ENCODE results near the gene MRPL9.

Gene MRPL9

DNA sequence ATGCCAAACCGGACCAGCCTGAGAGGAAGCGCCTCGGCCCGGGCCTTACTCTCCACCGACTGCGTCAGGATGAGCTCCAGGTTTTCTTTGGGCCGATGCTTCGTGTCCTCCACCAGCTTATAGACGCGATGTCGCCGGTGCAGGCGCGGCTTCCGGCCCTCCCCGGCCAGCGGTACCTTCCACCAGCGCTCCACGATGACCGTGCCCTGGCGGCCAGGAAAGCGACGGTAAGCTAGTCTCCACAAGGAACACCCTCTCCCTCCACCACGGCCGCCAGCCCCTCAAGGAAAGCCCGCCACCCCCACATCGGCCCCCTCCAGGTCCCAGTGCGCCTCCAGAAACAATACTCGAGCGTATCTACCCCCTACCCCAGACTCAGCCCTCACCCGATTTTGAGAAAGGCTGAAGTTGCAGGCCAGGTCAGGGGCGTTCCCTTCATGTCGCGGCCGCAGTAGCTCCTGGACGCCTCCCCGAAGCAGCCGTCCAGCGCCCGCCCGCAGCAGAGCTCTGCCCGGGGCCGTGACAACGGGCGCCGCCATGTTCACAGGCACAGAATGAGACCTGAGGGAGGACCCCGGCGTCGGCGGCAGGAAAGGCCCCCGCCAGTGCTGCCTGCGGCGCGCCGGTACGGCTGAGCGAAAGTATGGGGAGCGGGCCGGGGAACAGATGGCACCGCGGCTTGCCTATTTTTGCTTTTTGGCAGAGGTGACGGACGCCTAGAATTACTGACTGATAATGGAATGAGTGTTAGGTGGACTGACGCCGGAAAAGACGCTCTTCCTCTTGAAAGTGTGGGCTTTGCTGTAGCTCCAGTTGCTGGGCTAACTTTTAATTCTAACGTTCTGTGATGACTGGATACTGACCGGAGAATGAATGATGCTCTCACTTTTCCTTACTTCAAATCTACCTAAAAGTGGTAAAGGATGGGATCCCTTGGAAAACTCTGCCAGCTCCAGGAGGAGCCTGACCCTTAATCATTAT is at the start of gene MRPL9:
Gene MRPL9, minus strand, starts transcription at position 556 of the 981 bp plus-strand sequence. Its CDS starts 17 bp downstream, at position 539.
- DNase-seq: peak; percentile 64

DNA sequence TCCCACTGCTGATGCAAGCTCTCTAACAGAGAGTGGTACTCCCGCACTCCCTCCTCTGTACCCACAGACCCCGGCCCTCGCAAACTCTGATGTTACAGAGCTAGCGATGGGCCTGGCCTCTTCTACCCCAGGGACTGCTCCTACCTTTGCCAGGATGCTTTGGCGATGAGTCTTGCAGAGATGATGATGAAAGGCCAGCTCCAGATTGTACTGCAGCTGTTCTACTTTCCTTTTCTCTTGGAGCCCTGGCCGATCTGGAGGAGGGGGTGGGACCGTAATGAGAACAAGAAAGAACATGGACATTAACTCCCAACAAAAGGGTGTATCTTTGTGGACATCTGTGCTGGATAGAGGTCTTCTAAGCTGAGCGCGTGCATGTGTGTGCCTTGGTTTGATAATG is 47.9 kb upstream of the MRPL9 start:
- DNase-seq: no peak

DNA sequence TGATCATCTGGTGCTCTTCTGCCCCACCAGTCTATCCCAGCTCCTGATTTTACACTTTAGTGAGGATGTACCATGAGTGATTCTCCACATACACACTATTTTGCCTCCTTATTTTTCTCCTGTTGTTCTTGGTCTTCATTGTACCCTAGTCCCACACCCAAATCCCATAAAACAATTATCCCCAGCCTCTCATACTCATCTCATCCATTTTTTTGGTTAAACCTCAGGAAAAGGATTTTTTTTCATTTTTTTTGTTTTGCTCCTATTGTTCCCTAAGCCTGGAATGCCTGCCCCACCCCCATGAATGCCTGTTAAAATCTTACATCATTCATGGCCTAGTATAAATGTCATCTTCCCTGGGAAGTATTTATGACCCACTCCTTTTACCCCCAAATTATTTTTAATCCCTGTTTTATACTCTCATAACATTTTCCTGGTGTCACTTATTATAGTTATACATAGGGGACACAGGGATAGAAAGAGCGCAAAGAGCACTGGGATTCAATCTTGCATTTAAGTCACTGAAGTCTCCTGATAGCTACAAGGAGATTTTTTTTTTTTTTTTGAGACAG is 46.8 kb upstream of the MRPL9 start:
- no peak for DNase-seq

DNA sequence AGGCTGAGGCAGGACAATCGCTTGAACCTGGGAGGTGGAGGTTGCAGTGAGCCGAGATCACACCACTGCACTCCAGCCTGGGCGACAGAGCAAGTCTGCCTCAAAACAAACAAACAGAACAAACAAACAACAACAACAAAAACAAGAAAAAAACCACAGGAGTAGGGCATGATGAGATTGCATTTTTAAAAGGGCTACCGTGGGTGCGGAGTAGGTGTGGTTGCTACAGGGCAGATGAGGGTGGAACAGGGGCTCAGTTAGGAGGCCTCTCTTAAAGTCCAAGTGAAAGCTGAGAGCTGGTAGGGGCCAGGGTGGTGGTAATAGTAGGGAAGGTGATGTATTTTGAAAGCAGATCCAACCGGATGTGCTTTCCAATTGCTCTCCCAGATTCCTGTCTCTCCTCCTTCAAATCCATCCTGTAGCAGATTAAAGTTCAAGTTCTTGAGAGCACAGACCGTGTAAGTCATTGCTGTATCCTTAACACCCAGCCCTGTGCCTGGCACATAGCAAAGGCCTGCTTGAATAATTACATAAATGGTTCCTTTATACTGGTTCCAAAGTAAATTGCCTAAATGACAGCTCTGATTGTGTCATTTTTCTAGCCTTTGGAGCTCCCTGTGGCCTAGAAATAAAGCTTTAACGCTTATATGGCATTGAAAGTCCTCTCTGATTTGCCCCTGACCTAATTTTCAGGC is 46.1 kb upstream of the MRPL9 start:
- no peak for DNase-seq

DNA sequence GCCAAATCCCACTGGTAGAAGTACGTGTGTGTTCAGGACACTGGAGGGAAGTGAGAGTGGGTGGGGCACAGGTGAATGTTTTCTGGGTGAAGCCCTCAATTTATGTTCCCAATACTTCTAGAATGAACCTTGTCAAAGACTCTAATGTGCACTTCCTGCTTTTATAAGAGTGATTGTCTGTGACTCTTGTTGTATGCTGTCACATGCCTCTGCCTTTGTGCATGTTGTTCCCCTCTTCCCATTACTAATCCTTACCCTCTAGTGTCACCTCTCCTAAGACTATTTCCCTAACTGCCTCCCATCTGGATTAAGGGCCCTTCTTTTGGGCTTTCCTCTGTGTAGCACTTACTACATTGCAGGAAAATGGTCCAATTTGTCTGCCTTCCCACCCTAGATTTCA is 44.5 kb upstream of the MRPL9 start:
- DNase-seq: no peak

DNA sequence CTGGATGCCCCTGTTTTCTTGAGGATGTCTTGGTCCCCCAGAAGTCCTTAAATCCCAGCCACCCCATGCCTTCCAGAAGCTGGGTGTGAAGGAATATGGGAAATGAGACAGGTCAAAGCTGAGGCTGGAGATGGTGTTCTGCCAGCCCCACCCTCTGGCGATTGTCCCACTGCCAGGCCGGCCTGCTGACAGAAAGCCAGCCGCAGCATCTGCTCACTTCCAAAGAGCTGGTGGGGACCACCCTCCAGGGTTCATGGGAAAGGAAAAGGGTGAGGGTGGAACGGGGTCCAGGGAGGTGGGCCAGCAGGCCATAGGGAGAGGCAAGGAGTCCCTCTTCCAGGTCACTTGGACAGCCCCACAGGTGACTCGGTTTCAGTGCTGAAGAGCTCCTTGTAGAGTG is 43.8 kb upstream of the MRPL9 start:
- DNase-seq: no peak

DNA sequence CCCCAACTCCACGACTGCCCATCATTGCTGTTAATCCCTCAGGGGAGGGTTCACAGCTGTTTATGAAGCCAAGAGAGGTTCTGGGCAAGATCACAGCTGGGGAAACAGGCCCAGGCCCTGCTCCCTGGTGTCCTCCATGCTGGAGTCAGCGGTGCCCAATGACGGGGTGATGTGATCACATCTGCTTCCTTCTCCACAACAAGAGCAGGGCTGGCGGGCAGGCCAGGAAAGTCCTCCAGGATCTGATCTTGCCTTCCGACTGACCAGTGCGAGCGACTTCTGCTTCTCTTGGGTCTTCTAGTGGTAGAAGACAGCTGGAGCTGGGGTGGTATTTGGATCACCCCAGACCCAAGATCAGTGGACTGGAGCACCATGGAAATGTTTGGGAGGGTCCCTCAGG is 42.9 kb upstream of the MRPL9 start:
- DNase-seq: no peak

DNA sequence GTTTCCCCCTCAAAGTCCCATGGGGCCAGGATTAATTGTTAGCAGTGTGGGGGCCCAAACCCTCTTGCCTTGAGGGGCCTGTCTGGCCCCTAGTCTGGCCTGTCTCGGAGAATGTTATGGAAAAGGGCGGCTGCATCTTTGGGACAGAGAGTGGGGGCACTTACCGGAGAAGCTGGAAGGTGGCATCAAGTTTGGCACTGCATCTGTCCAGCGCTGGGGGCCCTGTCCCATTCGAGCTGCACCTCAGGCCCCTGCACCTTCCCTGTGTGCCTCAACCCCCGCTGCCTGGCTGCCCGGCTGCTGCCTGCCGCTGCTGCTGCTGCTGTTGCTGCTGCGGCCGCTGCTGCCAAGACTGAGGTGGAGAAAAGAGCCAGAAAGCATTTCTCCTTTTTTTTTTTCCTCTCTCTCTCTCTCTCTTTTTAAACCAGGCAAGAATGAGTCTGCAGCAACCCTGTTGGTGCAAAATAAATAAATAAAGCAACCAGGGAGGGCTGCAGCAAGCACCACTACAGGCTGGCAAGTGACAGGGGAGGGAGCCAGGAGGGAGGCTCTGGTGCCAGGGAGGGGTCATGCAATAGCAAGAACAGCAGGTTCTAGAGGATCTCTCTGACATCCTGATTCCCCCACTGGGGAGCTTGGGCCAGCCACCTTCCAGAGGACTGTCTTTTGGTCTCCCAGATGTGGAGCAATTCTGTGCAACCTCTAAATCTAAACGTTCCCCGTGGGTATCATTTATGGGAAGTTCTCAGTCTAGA is 41.9 kb upstream of the MRPL9 start, which contains the start of gene LINGO4:
Gene LINGO4, minus strand, starts transcription at position 354 of the 755 bp plus-strand sequence. CDS start 2,715 bp downstream, outside the sequence.
- DNase-seq: no peak

DNA sequence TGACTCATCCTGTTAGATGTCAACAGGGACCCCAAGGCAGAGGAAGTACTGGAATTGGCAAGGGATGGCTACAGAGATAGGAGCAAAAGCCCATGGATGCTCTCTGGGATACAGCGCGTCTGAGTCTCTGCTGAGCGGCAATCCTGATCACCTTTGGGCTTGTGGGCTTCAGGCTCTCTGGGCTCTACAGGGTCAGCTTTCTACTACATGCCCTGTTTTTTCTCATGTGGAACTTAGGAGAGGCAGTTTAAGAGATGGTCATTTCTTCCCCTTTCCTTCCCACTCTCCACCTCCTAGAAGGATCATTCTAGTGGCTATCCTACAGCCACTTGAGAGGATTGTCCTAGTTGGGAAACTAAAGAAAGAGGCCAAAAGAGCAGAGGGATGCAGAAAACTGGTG is 40.6 kb upstream of the MRPL9 start:
- DNase-seq: no peak

DNA sequence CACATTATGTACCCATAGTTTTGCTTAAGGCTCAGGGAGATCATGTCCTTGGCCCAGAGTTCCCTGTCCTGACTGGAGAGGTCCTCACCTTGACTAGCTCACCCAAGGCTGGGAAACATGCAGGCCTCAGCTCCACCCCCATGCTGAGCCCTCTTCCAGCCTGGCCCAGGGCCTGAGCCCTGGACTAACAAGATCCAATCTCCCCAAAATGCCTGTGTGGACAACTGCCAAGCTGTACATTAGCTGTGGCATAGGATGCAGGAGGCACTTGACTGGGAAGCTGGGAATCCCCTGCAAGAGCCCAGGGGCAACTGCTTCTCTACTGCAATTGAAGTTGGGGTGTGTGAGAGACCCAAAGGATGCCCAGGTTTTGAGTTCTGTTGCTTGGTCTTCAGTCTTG is 39.9 kb upstream of the MRPL9 start:
- no peak for DNase-seq

DNA sequence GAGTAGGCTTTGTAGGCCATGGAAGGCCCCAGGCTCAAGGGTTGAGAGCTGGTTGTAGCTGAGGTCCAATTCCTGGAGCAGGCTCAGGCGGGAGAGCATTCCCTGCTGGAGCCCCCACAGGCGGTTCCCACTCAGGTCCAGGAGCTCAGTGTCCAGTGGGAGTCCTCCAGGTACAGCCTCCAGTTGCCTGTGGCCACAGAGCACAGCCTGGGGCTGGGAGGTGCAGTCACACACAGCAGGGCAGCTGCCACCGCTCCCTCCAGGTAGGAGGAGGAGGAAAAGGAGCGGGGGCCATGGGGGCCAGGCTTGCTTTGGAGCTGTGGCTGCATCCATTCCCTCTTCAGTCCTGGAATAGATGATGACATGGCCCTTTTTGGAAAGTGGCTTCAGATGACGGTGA is 39.1 kb upstream of the MRPL9 start:
- DNase-seq: no peak

DNA sequence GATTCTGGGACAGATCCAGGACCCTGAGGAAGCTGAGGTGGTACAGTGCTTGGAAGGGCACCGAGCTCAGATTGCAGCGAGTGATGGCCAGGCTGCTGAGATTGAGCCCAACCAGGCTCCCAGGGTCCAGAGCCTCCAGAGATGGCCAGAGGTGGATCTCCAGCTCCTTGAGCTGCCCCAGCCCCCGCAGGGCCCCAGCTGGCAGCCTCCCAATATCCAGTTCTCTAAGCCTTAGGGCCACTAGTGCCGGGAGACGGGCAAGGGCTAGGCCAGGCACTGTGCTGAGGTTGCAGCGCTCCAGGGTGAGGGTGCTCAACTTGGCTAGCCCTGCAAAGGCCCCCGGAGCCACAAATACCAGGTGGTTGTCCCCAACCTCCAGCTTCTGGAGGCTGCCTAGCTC is 38.5 kb upstream of the MRPL9 start:
- DNase-seq: no peak

DNA sequence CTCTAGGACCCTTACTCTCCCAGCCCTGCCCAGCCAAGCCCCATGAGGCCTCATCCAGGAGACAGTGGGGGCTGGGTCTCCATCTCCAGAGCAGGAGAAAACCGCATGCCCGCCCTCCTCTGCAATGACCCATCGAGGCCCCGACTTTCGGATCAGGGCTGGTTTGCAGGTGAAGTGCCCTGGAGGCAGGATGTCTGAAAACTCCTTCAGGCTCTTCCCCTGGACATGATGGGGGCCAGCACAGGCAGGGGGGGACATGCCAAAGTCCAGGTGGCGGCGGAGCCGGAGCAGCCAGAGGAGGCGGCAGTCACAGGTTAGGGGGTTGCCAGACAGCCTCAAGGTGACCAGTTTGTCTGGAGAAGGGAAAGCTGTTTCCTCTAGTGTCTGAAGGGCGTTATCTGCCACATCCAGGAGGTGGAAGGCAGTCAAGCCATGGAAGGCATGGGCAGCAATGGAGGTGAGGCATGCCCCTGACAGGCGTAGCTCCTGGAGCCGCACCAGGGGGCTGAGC is 38.1 kb upstream of the MRPL9 start:
- no peak for DNase-seq

DNA sequence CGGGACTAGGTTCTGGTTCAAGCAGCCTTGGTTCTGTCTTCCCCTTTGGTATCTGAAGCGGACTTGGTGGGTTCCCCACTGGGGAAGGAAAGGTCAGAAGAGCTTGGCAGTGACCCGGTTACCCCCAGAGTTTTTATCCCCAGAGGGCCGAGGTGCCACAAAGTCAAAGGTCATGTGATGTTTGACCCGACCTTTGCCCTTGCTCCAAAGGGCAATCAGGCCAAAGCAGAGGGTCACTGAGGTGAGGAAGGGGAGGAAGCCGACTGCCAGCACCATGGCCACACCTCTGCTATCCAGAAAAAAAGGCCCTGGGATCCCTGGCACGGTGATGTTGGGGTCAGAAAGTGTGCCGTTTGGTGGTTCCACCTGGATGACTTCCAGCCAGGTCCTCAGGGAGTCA is 37.5 kb upstream of the MRPL9 start:
- DNase-seq: no peak

DNA sequence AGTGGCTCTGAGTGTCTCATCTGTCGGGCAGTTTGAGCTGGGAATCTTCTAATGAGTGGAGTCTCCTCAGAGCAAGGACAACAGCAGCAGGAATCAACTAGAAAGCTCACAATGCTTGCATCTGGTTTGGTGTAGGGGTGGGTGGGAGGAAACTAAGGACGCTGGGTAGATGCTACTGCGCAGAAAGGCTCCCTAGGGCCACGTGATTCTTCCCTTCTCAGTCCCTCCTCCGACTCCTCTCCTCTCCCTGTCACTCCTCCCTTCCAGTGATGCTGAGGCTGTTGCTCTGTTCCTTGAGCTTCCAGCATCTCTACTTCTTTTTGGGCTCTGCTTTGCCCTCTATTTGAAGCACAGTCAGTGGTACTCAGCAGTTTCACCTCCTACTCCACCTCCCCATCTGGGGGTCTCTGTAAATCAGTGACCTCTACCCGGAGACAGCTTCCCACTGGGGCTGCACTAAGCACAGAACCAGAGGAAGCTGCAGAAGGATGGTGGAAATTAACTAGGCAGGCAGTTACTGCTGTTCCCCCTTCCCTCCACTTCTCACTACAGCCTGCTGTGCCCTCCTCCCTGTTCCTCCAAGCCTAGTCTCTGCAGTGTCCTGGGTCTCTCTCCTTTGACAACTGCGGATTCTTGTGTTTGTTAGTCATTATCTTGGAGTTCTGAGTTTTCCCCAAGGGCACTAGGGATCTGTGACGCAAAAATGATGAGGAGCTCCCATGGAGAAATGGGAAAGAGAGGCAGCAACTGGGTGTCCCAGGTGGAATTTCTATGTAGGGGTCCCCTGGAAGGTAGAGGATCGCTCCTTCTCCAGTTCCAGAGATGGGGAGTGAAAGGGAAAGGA is 36.1 kb upstream of the MRPL9 start:
- DNase-seq: no peak

DNA sequence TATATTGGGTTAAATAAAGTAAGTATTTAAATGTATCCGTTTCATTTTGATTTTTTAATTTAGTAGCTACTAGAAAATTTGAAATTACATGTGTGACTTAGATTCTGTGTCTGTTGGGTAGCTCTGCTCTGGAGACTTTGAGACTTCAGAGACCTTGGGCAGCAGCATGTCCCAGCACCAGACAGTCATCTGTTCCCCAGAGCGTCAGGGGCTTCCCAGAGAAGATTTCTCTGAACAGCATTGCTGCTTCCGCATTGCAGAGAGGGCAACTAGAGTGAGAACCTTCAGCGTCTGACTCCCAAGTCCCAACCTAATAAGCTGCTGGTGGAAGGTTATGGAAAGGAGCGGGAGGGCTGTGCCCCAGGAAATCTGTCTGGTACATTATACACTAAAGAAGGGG is 35.3 kb upstream of the MRPL9 start:
- DNase-seq: no peak

DNA sequence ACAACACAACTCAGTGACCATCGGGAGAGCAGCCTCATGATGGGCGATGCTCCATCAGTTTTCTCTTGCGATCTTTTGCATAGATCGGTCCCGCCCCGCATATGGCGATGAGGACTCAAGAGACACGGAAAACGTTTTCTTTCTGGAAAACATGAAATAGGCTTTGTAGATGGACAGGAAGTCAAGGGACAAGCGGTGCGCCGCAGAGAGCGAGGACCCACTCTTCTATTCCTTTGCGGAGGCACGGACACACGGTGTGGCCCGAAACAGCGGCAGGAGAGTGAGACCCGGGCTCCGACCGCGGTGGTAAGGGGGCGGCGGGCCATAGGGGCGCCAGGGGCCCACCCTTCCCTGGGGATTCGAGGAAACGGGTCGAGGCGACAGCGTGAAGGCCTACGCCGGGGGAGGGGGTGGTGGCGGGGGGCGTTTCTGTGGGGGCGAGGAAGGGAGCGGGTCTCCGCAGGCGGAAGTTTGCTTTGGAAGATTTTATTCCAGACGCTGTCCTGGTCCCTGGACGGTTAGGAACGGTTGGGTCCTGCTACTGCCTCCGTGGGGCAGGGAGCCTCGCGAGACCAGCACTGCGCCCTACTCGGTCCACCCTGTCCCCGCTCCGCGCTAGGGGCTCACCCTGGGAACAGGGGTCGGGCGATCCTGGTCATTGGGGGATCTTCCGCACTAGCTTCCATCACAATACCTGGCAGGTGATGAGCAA is 27.8 kb upstream of the MRPL9 start:
- DNase-seq: no peak

DNA sequence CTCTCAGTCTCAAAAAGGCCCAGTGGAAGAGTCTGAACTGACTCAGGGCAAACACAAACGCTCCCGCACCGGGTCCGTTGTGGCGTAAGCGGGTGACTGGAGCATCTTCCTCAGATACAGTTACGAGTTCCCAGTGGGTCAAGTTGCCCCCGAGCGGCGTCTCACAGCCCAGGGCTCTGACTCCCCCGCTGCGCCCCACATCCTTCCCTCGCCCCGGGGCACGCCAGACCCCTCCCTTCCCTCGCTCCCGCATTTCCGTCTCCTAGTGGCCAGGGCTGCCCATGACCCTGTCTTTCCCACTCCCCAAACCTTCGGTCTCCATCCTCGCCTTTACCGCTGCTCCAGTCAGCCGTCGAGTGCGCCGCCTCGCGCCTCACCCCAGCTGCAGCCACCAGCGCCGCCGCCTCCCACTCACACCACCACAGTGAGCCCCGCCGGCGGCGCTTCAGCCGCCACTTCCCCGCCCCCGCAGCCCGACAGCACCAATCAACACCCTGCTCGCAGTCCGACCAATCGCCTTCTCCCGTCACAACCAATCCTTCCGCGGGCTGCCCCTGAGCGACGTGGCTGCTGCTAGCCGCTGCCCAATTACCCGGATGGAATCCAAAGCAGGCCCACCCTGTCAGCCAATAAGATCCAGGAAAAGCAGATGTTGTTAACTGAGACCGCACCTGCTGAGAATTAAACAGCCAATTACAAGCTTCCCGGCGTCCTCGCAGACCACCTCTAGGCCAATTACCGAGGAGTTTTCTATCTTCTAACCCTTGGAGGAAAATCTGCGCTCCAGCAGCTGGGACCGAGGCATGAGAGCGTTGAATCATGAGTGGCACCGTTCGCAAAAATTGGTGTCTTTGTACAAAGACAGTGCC is 27.0 kb upstream of the MRPL9 start, which contains the start of gene TDRKH:
Gene TDRKH, minus strand, starts transcription at position 430 of the 869 bp plus-strand sequence. CDS start 7,478 bp downstream, outside the sequence.
- DNase-seq: peak; percentile 95

DNA sequence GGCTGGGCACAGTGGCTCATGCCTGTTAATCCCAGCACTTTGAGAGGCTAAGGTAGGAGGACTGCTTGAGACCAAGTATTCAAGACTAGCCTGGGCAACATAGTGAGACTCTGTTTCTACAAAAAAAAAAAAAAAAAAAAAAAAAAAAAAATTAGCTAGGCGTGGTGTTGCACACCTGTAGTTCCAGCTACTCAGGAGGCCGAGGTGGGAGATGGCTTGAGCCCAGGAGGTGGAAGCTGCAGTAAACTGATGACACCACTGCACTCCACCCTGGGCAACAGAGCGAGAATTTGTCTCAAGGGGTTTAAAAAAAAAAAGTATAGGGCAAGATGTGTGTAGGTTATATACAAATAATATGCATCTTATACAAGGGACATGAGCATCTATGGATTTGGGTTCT is 24.4 kb upstream of the MRPL9 start:
- DNase-seq: no peak

DNA sequence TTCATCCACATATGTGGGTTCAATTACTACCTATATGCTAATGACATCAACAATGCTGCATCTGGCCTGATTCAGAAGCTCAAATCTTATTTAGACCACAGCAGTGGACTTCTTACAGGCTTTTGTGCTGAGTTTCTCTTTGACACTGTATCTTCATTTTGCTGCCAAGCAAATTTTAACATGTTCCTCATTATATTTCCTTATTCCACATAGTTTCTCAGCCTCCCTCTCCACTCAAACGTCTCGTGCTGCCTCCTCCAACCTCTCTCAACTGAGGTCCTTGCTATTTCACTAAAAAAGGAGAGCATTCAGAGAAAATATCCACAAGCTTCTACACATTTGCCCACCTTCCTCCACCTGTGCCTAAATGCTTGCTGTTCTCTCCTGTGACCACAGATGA is 20.5 kb upstream of the MRPL9 start:
- DNase-seq: no peak

All from GOT3 (cell line).